ENCODE measurements around the gene C16orf78.
A peak's percentile ranks its signal among the peaks of the same experiment; 100 is the strongest.

The C16orf78 gene

GRCh38 chr16:49437344-49437743 is 63.7 kb downstream of the C16orf78 start:
- no peak for DNase-seq

- DNase-seq = no peak
Observed at GRCh38 chr16:49439050-49439449, 65.4 kb downstream of the C16orf78 start.

- no peak for DNase-seq
Observed at GRCh38 chr16:49439676-49440075, 66.1 kb downstream of the C16orf78 start.

GRCh38 chr16:49440156-49441065 is 66.8 kb downstream of the C16orf78 start:
- DNase-seq = peak; percentile 60

GRCh38 chr16:49441366-49441780 is 67.8 kb downstream of the C16orf78 start:
- DNase-seq = peak; percentile 48

- DNase-seq = no peak
Observed at GRCh38 chr16:49442805-49443204, 69.2 kb downstream of the C16orf78 start.

GRCh38 chr16:49443576-49443975 is 70.0 kb downstream of the C16orf78 start:
- peak; percentile 88 for DNase-seq

GRCh38 chr16:49446805-49447204 is 73.2 kb downstream of the C16orf78 start:
- no peak for DNase-seq
